KOPT-K1 (cell line): Measurements from ENCODE around the gene LARGE1.

Experiments used
- H3K27ac ChIP-seq: fragments of 200-600 bp; sonication (generic); 2 replicates; pipeline ENCODE4 v1.5.1; 2016; ENCODE audit warnings: antibody characterized with exemption, mild to moderate bottlenecking, low read depth, low read length; ENCODE audit not compliant: poor library complexity, severe bottlenecking
- H3K36me3 ChIP-seq: fragments of 200-600 bp; sonication (generic); 2 replicates; pipeline ENCODE4 v1.5.1; 2017; ENCODE audit warnings: antibody characterized with exemption, mild to moderate bottlenecking, low read length, moderate library complexity; ENCODE audit not compliant: insufficient read depth
- H3K9me3 ChIP-seq: fragments of 200-600 bp; sonication (generic); 2 replicates; pipeline ENCODE4 v1.5.1; 2017; ENCODE audit warnings: antibody characterized with exemption, low read length, mild to moderate bottlenecking; ENCODE audit not compliant: insufficient read depth, poor library complexity, severe bottlenecking

LARGE1 gene

GRCh38 chr22:33272871-33273270 lies 647.4 kb downstream of the LARGE1 start:
- H3K27ac ChIP-seq: no peak overlapping the region
- no peaks in the 10 kb centered on the region for H3K36me3 ChIP-seq
- no peaks in the 10 kb centered on the region for H3K9me3 ChIP-seq

- no peaks in the 10 kb centered on the region for H3K36me3 ChIP-seq
- no peak overlapping the region for H3K27ac ChIP-seq
- H3K9me3 ChIP-seq: no peaks in the 10 kb centered on the region
Measured at GRCh38 chr22:33272180-33272579, 648.1 kb downstream of the LARGE1 start.

- Histone ChIP-seq H3K27ac (no peak overlapping the region), H3K9me3 (no peaks in the 10 kb centered on the region), H3K36me3 (no peaks in the 10 kb centered on the region)
Measured at GRCh38 chr22:33271390-33272161, 648.7 kb downstream of the LARGE1 start.

- Histone ChIP-seq H3K27ac (no peak overlapping the region), H3K9me3 (no peaks in the 10 kb centered on the region), H3K36me3 (no peaks in the 10 kb centered on the region)
Measured at GRCh38 chr22:33270596-33270995, 649.7 kb downstream of the LARGE1 start.

- Histone ChIP-seq H3K9me3 (no peaks in the 10 kb centered on the region), H3K27ac (no peak overlapping the region), H3K36me3 (no peaks in the 10 kb centered on the region)
Measured at GRCh38 chr22:33261699-33262098, 658.6 kb downstream of the LARGE1 start.

GRCh38 chr22:33260498-33260897 lies 659.8 kb downstream of the LARGE1 start:
- H3K27ac ChIP-seq: no peak overlapping the region
- H3K36me3 ChIP-seq: no peaks in the 10 kb centered on the region
- H3K9me3 ChIP-seq: no peaks in the 10 kb centered on the region

- Histone ChIP-seq H3K36me3 (no peaks in the 10 kb centered on the region), H3K27ac (no peak overlapping the region), H3K9me3 (no peaks in the 10 kb centered on the region)
Measured at GRCh38 chr22:33255791-33256190, 664.5 kb downstream of the LARGE1 start.

- Histone ChIP-seq H3K9me3 (no peaks in the 10 kb centered on the region), H3K27ac (no peak overlapping the region)
Measured at GRCh38 chr22:33248948-33249347, 671.3 kb downstream of the LARGE1 start.

GRCh38 chr22:33247758-33248157 lies 672.5 kb downstream of the LARGE1 start:
- H3K27ac ChIP-seq: no peak overlapping the region
- no peaks in the 10 kb centered on the region for H3K9me3 ChIP-seq
- H3K36me3 ChIP-seq: no peaks in the 10 kb centered on the region

More at GRCh38 chr22:33248948-33249347, 671.3 kb downstream of the LARGE1 start:
- H3K36me3 ChIP-seq: no peaks in the 10 kb centered on the region

GRCh38 chr22:33242078-33242477 lies 678.2 kb downstream of the LARGE1 start:
- Histone ChIP-seq H3K36me3 (no peaks in the 10 kb centered on the region), H3K9me3 (no peaks in the 10 kb centered on the region), H3K27ac (no peak overlapping the region)

GRCh38 chr22:33240888-33241475 lies 679.3 kb downstream of the LARGE1 start:
- Histone ChIP-seq H3K9me3 (no peaks in the 10 kb centered on the region), H3K36me3 (no peaks in the 10 kb centered on the region), H3K27ac (no peak overlapping the region)

GRCh38 chr22:33232071-33232470 lies 688.2 kb downstream of the LARGE1 start:
- Histone ChIP-seq H3K36me3 (no peaks in the 10 kb centered on the region), H3K27ac (no peak overlapping the region), H3K9me3 (peaks cover 27% of the 10 kb centered on the region)

GRCh38 chr22:33227791-33228190 lies 692.5 kb downstream of the LARGE1 start:
- H3K27ac ChIP-seq: no peak overlapping the region
- peaks cover 27% of the 10 kb centered on the region for H3K9me3 ChIP-seq
- no peaks in the 10 kb centered on the region for H3K36me3 ChIP-seq

- peaks cover 19% of the 10 kb centered on the region for H3K9me3 ChIP-seq
- no peaks in the 10 kb centered on the region for H3K36me3 ChIP-seq
Measured at GRCh38 chr22:33224841-33225240, 695.4 kb downstream of the LARGE1 start.

More at GRCh38 chr22:33224841-33225240, 695.4 kb downstream of the LARGE1 start:
- no peak overlapping the region for H3K27ac ChIP-seq
